Activated naive CD4-positive, alpha-beta T cell (primary cell): Measurements from ENCODE around the gene PTPRK.

Experiments used
- DNase-seq, 4 experiments: peaks; one replicate each; lab custom pipeline; 2025; lab: John Stamatoyannopoulos, UW

Gene PTPRK

DNA sequence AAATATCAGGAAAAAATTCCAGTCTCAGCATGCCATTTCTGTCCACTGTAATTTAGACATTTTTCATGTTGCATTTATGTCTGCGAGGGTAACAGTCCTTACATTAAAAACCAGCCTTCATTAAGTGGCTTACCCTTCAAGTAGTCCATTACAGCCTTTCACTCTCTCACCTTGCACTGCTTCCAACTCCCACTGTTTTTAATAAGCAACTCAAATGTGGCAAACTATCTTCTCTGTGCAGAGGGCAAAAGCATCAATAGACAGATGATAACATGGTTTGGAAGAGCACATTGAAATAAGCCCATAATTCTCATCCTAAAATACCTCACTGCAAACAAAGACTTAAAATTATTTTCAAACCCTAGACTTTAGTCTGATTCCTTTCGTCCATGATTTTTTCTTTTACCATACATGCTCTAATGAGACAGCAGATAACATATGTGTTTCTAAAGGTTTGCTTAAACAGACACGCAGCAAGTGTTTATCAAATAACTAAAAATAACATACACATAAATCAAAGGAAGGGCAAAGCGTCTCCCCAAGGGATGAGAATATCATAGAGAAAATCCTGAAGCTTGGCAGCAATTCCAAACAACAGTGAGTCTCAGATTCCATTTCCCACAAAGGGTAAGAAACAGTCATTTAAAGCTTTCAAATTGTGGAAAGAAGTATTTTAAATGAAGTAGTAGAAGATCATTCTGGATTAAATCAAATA lies 130.4 kb downstream of the PTPRK start:
- DNase-seq: no peak

DNA sequence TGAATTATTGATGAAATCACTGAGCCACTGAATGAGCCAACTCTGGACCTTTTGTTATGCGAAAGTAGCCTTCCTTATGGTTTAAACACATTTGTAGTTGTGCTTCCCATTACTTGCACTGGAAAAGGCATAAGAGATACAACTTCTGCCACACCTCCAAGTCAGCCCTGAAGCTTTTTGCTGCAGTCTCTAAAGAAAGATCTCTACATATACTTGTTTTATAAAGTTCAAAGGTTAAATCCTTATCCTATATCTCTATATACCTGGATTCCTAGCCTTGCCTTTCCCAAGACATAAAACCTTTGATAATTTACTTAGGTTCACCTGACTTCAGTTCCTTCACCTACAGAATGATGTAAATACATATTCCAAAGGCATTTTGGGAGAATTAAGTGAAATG lies 132.0 kb downstream of the PTPRK start:
- no peak for DNase-seq

DNA sequence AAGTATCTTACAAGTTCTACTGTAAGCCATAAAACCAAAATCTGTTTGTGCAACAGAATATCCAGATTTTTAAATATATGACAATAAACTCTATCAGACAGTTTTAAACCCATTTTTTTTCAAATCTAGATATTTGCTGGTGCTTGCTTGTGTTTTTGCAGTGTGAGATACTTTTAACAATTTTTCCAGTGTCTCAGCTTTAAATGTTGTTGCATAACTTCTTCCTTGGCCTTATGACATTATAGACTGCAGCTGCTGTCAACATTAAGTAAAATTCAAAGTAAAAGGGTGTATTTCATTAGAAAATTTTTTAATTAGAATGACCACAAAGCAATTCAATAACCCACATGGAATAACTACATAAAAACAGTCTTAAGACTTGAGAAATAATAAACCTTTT lies 139.5 kb downstream of the PTPRK start:
- DNase-seq: no peak

DNA sequence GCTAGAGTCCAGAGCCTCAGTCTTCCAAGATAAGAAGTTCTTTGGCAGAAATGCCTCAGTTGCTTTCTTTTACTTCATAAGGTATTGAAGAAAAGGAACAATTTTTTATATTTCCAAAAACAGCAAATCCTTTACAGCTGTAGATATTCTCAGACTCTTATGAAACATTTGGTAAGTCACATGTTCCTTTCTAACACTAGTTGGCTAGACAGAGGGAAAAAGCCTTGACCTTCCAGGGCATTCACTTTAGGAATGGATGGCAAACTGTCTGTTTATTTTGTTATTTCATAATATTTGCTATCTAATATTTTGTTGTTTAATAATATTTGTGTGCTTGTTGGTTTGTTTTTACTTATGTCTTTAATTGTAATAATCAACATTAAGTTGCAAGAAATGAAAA lies 140.8 kb downstream of the PTPRK start:
- no peak for DNase-seq

DNA sequence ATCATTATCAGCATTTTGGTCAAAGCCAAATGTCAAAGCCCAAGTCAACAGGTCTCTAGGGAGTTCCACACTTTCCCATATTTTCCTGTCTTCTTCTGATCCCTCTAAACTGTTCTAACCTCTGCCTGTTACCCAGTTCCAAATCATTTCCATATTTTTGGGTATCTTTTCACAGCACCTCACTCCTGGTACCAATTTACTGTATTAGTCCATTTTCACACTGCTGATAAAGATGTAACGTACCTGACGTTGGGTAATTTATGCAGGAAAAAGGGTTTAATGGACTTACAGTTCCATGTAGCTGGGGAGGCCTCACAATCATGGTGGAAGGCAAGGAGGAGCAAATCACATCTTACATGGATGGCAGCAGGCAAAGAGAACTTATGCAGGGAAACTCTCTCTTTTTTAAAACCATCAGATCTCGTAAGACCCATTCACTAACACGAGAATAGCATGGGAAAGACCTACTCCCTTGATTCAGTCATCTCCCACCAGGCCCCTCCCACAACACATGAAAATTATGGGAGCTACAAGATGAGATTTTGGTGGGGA lies 143.4 kb downstream of the PTPRK start:
- no peak for DNase-seq

DNA sequence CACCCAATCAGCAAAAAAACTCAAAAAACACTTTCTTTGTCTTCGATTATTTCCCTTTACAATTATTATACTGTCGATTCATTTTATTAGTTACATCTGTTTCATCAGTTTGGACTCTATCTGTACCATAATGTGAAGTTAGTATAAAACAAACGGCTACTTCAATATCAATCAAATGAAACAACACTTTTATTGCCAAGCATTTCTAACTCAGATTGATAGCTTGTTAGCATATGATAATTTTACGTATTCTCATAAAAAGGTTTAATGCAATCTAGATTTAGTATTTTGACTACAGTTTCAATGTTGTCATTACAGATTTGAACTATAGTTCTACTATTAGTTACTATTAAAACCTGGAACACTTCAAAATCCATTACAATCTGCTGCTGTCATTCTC lies 149.3 kb downstream of the PTPRK start:
- DNase-seq: no peak

DNA sequence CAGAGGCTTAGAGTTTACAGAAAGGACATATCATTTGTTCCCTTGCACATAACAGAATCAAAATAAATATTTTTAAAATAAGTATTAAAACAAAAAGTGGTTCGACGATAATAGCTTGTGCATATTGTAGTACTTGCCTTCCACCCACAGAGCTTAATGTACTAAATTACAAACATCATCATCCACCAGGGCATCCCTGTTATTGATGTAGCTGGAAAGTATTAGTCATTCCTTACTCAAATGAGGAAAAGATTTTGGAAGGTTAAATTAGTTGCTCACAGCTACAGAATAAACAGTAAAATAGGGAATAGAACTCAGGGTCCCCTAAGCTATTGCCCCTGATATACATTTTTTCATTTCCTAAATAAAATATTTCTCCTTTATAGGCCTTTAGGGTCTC lies 150.3 kb downstream of the PTPRK start:
- DNase-seq: no peak

DNA sequence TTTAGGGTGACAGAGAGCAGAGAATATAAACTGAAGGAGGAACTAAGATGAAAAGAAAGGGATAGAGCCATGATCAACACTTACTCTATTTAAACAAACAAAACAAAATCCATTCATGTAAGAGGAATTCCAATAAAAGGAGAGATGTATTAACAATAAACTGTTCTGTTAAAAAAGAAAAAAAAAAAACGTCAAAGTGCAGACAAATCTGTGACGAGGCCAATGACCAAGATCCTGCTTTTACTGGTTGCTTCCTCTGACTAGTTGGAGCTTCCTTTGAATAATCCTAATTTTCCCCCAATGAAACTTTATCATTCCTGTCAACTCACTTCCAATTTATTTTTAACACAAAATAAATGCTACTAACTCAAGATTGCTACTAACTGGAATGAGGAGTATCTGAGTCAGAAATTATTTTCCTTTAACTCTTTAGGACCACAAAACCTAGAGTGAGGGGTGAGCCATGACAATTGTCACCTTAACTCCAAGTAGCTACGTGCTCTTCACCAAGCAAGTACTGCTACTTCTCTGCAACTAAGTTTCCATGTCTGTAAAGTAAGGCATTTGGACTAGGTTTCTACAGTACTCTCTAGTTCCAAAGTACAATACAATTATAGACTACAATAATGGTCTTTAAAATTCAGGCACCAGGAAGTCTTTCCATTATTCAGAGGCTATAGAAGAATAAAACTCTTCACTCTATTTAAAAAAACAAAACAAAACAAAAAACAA lies 152.0 kb downstream of the PTPRK start:
- no peak for DNase-seq

DNA sequence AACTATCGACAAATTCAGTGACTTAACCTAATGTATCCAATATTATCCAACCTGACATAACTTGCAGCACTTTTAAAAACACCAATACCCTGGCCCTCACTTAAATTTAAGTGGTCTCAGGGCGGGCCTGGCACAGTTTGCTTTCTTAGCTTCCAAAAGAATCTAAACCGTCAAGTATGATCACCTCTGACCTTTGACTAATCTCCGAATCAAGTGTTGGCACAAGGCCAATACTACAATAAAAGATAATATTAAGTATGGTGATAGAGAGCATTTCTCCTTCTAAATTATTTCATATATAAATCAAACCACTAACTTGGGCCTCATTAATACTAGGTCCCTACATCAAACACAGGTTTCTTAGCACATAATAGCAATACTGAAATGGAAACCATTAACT lies 153.0 kb downstream of the PTPRK start:
- no peak for DNase-seq

DNA sequence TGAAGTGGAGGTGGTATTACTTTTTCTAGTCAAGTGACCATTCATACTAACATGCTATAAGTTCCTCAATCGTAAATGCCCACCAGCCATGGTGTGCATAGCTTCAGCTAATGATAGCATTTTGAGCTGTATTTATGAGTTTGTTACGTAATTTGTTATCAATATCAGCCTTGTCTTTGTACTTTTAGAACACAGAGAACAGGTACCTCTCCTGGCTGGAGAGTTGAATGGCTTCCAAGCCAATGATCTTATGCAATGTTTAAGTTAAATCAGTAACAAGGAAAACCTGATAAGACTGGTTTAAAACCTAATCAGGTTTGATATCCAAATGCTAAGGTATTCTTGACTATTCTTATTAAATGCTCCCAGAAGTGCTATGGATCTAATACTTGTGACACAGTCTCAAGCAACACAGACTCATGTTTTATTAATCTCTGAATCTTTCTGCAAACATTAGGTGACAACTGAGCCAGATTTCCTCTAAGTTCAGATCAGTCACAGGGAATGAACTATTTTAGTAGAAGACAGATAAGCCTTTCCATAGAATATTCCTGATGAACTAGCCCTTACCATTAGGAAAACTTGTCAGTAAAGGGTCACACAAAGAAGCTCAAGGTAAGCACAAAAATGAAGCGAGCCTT lies 154.8 kb downstream of the PTPRK start:
- DNase-seq: no peak

DNA sequence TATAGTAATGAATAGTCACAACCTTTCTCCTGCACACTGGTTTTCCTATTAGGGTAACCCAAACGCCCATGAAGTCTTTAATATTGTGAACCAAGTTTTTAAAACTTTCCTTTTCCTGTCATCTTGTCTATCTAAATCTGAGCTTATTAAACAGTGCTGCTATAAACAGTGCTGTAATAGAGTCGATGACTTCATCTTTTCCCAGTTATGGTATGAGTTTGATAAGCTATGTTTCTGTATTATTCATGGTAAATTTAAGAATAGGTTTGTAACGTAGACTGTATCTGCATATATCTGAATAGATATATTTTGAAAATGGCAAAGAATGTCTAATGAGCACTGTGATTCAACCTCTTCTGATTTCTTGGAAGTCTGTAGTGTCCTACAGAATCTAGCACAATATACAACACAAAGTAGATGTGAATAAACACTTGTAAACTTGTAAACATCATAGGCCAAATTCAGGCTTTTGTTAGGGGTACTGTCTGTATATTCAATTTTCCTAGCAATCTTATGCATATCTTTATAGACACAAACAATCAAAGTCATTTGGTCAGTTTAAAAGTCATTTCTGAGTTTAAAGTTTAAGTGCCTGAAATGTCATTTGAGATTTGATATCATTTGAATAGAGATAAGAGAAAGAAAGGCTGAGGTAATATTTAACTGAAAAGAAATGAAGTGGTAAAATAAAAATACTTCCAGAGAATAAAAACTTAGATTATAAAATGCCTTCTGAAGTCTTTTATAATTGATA lies 155.5 kb downstream of the PTPRK start:
- no peak for DNase-seq

DNA sequence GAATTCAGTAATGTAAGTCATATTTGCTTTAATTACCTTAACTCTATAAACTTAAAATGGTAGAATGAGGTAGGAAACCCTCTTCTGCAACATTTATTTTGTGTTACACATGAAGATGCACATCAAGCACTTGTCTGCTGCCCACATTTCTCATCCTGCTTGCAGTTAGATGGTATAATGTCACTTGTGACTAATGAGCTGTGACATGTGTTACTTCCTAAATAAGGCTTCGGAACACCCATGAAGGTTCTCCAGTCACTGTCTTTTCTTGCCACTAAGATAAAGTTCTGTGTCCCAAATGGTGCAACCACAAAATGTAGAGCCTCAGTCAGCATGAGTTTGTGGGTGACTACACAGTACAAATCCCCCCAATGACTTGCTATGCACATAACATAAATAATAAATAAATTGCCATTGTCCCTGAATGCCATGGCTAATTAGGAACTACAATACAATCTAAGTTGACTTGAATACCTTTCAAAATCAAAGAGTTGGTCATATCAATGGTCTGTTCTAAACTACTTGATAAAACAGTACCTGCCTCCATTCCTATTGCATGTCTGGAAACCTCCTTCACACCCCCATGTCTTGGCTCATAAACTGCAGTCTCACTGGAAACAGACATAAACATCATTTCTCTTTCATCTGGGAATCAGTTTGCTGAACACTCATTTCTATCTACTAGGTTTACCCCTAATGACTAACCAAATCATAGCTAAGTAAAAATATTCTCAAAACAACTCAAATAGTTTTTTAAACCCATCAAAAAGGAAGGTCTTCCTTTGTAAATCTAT lies 157.2 kb downstream of the PTPRK start:
- DNase-seq: no peak

DNA sequence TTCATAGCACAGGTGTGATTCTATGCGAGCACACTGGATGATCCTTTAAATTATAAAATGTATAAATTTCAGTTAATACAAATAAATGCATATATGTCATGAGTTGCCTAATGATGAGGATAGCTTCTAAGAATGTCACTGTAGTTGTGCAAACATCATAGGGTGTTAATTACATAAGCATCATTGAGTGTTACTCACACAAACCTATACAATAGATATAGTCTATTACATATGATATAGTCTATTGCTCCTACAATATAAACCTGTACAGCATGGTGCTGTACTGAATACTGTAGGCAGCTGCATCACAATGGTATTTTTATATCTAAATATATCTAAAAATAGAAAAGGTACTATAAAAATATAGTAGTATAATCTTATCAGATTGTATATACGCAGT lies 159.0 kb downstream of the PTPRK start:
- DNase-seq: no peak

DNA sequence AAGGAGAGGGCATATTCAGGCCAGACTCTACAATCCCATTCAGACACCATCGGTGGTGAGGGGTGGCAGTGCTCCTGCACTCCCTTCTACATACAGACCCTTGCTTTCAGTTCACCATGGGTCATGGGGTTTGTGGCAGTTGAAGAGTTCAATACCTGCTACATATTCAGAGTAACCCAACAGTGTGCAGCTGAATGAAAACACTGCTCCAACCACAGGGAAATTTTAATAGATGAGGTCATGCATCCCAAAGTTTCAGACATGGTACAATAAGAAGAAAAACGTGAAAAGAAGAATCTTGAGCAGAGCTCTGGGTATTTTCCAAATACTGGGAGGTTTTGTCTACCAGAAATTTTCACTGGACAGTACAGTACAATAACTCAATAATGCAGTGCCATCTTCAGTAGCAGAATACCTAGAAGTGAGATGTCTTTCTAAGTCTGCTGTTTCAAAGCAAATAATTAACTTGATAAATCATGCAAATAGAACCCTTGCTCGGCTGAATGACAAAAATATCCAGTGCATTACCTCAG lies 162.1 kb downstream of the PTPRK start:
- DNase-seq: no peak

DNA sequence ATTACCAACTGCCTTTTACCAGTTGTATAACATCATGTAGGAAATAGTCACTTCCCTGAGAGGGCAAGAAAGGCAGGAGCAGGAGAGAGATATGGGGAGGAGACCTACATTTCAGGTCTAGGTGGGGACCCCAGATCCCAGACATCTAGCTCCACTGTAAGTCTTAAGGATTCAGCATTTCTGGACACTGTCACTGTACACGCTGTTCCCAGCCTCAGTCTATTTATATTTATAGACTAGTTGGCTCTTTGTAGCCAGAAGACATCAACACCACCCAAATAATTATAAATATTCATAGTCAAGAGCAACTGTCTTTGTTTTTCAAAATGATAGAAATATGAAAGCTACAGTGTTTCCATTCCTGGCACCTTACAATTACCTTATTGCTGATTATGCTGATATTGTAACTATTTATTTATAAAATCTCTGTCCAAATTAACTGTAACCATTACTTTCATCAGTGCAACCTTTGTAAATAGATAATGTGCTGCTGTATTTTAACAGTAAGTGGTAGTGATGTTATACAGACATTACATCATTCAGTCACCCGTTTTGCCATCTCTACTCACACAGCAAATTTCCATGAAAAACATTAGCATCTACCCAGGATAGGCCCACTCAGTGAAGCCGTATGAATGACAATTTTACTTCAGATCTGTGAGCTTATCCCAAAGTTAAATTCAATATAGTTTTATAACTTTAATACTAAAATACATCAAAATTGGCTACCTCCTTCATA lies 162.8 kb downstream of the PTPRK start:
- DNase-seq: no peak

DNA sequence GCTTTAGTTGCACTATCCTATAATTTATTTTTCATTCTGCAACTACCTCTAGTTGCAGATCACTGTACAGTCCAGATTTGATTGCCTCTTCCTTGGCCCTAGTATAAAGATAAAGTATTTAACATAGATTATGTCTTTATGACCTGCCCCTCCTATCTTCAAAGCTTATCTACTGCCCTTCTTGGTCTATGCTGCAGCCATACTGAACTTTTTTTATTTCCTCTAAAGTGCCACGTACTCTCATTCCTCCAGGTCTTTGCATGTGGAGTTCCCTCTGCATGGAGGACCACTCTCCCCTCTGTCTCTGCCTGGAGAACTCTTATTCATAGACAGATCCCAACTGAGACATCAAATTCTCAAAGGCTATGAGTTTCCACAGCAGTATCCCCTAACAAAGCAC lies 168.0 kb downstream of the PTPRK start:
- no peak for DNase-seq

DNA sequence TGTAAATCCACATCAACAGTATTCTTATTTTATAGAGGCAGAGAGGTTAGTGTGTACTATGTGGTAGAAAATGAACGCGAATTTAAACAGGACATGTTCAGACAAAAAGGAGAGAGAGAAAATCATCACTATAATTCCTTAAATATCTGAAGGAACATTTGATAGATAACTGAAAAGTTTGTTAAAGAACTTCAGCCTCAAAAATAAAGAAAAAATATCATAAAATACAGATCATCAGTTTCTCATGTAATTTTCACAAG lies 169.2 kb downstream of the PTPRK start:
- DNase-seq: no peak

DNA sequence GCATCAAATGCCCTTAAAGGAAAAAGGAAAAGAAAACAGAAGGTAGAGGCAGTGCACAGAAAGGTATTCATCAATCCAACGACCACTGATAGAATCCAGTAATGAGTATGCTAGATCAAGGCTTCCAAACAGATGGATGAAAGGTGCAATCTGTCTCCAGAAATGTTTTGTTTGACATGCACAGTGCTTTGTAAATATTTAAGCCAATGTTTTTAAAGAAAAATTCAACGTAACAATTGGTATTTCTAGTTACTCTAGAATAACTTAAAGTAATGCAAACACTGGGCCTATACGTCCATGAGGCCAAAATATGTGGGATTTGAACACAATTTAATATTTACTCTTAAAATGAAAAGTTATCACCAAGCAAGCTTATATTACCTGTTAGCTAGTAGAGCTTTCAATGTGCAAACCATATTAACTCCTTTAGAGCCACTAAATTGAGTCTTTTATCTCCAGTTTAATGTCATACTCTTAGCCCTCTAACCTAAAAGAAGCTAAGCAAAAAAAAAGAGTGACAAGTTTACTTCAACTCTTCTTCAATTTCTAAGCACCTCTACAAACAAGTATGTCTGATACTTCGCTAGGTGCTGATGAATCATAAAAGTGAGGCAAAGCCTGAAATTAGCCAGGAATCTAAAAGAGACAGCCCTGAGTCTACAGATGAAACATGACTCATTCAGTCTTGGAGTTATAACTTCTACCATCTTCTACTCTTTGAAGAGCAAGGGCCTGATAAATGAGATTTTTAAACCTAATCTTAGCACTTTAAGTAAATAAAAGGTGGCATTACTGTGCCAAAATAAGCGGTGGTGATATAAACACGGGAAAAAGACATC lies 169.8 kb downstream of the PTPRK start:
- DNase-seq: no peak

DNA sequence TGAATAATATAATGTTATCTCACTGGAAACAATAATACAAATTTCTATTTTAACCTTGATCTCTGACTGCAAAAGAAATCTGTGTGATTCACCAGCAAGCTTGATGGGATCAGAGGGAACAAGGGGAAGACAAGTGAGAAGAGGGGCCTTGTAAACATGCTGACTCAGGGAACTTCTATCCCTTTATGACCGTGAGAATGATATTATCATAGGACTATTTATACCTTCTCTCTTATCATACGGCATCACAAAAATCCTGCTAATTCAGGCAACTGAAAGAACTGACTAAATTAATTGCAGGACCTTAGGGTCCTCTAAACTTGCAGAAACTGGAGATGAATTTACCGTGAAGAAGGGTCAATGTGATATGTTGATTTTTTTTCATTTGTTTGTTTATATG lies 173.3 kb downstream of the PTPRK start:
- DNase-seq: no peak

DNA sequence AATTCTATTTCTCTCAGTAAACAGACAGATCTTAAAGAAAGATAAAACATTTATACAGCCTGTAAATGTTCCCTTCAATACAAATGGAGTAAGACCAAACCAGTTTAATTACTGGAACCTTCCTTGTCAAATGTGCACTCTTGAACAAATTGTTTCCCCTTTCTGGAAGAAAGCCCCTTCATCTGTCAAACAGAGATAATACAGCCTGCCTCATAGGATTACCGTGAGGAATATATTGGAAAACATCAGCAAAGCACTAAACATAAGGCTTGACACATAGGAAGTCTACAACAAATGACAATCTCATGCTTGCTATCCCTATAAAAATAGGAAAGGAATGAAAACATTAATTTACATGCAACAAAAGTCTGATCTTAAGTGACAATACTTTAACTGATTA lies 173.8 kb downstream of the PTPRK start:
- no peak for DNase-seq
